Measurements from ENCODE around the gene TPRG1L.

- TF ChIP-seq MXI1 (IDR thresholded peaks at IDR 0.05; ENCODE audit: borderline replicate concordance, low read depth, low read length) (no peak), CTCF (conservative IDR thresholded peaks at IDR 0.05; ENCODE audit: low read depth, low read length) (no peak), RCOR1 (IDR thresholded peaks at IDR 0.05; ENCODE audit: insufficient replicate concordance, low read length) (no peak)
Measured at GRCh38 chr1:3638676-3639075, 13.9 kb downstream of the TPRG1L start.

All from IMR-90 (cell line).